MM.1S (cell line): ENCODE results near the gene CGB7.

ENCODE experiments used
- EZH2 ChIP-seq: fragments of 300-600 bp; sonication (generic); optimal IDR thresholded peaks from 2 replicates; pipeline ENCODE3; 2017; ENCODE audit warnings: low read depth, mild to moderate bottlenecking, antibody characterized with exemption, low read length, mixed read lengths
- EZH2phosphoT487 ChIP-seq: fragments of 300-600 bp; sonication (generic); IDR thresholded peaks from 2 replicates; pipeline ENCODE4 v1.6.1; 2018; ENCODE audit warnings: antibody characterized with exemption, low read length
- TF ChIP-seq, protein P1 (sequence below): fragments of 300-600 bp; sonication (generic); IDR thresholded peaks from 2 replicates; pipeline ENCODE4 v1.5.1; 2016; ENCODE audit warnings: antibody characterized with exemption, low read length, mixed read lengths

DNA sequence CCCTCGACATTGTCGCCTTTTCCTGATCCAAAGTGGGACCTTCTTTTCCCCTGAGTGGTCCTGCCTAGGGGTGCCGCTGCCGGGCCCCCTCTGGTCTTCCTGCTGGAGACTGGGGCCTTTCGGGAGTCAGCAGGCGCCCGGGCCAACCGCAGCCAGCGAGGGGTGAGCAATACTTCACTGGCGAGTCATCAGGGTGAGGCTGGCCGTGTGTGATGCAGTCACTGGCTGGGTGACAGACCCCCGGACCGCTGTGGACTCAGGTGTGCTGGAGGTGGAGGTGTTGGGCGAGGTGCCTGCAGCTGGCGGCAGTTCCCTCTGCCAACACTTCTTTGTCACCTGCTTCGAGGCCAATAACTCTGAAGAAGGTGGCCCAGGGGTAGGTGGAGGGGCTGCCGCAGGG lies 15.4 kb downstream of the CGB7 start:
- TF ChIP-seq EZH2 (no peak), EZH2phosphoT487 (no peak)
- TF ChIP-seq, protein P1, sequence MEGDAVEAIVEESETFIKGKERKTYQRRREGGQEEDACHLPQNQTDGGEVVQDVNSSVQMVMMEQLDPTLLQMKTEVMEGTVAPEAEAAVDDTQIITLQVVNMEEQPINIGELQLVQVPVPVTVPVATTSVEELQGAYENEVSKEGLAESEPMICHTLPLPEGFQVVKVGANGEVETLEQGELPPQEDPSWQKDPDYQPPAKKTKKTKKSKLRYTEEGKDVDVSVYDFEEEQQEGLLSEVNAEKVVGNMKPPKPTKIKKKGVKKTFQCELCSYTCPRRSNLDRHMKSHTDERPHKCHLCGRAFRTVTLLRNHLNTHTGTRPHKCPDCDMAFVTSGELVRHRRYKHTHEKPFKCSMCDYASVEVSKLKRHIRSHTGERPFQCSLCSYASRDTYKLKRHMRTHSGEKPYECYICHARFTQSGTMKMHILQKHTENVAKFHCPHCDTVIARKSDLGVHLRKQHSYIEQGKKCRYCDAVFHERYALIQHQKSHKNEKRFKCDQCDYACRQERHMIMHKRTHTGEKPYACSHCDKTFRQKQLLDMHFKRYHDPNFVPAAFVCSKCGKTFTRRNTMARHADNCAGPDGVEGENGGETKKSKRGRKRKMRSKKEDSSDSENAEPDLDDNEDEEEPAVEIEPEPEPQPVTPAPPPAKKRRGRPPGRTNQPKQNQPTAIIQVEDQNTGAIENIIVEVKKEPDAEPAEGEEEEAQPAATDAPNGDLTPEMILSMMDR = no peak
